Measurements from ENCODE around the gene MICOS13. TPM values are rescaled to one million over a fixed set of nuclear protein-coding genes. Genes with fewer than 3 reads are reported as not detected.

MICOS13 gene, protein sequence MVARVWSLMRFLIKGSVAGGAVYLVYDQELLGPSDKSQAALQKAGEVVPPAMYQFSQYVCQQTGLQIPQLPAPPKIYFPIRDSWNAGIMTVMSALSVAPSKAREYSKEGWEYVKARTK
- 65.2 and 67.8 TPM in 2 replicates for polyA plus RNA-seq (2011; rRNA removed)
- 11.5 and 19.8 TPM in 2 replicates for polyA minus RNA-seq (2011; rRNA and poly(A)+ RNA removed)

DNA sequence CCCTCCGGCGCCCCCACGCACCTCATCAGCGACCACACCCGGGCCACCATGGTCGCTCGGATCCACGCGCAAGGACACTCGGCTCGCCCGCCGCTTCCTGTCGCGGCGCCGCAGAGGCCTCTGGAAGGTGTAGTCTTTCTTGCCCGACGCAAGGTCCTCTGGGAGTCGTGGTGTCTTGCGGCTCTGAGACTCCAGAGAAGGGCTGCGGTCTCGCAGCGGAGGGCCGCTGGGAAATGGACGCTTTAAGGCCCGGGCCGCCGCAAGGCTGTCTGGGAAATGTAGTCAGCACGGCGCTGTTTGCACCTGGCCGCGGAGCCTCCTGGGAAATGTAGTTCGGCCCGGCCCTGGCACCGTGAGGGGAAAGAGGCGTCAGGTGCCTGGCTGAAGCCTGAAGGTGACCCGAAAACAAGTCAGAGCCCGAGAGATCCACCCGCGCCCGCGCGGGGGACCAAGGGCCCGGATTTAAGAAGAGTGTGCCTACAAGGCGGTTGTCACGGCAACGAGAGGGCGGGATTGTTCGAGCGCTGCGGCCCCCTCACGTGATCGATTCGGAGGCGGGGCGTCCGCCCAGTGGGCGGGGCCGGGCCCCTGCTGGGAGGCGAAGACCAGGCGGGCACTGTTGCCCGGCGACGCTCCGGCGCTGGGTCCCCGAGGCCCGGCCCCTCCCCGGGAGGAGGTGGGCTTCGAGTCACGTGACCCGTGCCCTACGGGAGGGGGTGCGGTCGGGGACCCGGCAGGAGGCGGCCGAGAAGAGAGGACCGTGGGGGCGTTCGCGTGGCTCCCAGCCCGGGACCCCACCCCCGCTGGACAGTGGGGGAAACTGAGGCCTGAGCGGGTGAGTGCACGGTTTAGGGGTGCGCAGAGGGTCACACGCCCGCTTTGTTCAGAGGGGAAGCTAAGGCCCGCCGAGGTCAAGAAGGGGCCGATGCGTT is at the start of gene MICOS13, which contains the start of gene HSD11B1L:
Gene MICOS13 (minus strand): TSS at position 80 of the 932 bp plus-strand sequence. CDS start 30 bp downstream, at position 50.
Gene HSD11B1L (plus strand): TSS at position 591 of the 932 bp plus-strand sequence. CDS start 3,806 bp downstream, outside the sequence.
- peak; percentile 96 for DNase-seq (ENCODE audit: low read depth)
- ChIA-PET CTCF (interaction anchor here (1.0 to 1.6 kb wide), 2 partner anchors 9 kb away, joined by 3 to 8 read pairs; partner anchors contain the start of gene RPL36), POLR2A (no interaction called here)

GRCh38 chr19:5727453-5728050 is 47.2 kb upstream of the MICOS13 start:
- no peaks in the 10 kb centered on the region; the same call in 1 of the 2 replicates for H3K27me3 ChIP-seq (ENCODE audit: control insufficient read depth, insufficient read depth, low read length)
- CTCF ChIA-PET: interaction anchor here (1.1 kb wide), 1 partner anchor 67 kb away, joined by 3 read pairs; no protein-coding TSS in a partner anchor
- no peak for DNase-seq (ENCODE audit: low read depth)
- TF ChIP-seq, protein P1, sequence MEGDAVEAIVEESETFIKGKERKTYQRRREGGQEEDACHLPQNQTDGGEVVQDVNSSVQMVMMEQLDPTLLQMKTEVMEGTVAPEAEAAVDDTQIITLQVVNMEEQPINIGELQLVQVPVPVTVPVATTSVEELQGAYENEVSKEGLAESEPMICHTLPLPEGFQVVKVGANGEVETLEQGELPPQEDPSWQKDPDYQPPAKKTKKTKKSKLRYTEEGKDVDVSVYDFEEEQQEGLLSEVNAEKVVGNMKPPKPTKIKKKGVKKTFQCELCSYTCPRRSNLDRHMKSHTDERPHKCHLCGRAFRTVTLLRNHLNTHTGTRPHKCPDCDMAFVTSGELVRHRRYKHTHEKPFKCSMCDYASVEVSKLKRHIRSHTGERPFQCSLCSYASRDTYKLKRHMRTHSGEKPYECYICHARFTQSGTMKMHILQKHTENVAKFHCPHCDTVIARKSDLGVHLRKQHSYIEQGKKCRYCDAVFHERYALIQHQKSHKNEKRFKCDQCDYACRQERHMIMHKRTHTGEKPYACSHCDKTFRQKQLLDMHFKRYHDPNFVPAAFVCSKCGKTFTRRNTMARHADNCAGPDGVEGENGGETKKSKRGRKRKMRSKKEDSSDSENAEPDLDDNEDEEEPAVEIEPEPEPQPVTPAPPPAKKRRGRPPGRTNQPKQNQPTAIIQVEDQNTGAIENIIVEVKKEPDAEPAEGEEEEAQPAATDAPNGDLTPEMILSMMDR (IDR thresholded peaks at IDR 0.05; ENCODE audit: insufficient read depth, low read depth, low read length): no peak
- H3K36me3 ChIP-seq (ENCODE audit: control insufficient read depth, insufficient read depth, low read length): no peaks in the 10 kb centered on the region
- POLR2A ChIA-PET: no interaction called here
- H3K4me3 ChIP-seq (ENCODE audit: low read depth, low read length): no peak overlapping the region

More for the DNA sequence above, at the start of gene MICOS13, which contains the start of gene HSD11B1L:
- TF ChIP-seq, protein P1 (IDR thresholded peaks at IDR 0.05; ENCODE audit: insufficient read depth, low read depth, low read length): no peak
- Histone ChIP-seq H3K27me3 (ENCODE audit: control insufficient read depth, insufficient read depth, low read length) (no peaks in the 10 kb centered on the region), H3K36me3 (ENCODE audit: control insufficient read depth, insufficient read depth, low read length) (peaks cover 5% of the 10 kb centered on the region), H3K4me3 (ENCODE audit: low read depth, low read length) (peak within 1 kb of the TSS; percentile 84)

- POLR2A ChIA-PET: interaction anchor here (0.5 to 0.7 kb wide), 4 partner anchors 29 to 77 kb away, joined by 3 to 4 read pairs (median 4); partner anchors contain the start of gene DUS3L
- no peaks in the 10 kb centered on the region for H3K36me3 ChIP-seq (ENCODE audit: control insufficient read depth, insufficient read depth, low read length)
- TF ChIP-seq, protein P1 (IDR thresholded peaks at IDR 0.05; ENCODE audit: insufficient read depth, low read depth, low read length): peak; percentile 97
- no peaks in the 10 kb centered on the region for H3K27me3 ChIP-seq (ENCODE audit: control insufficient read depth, insufficient read depth, low read length)
- peak within 1 kb of the TSS; percentile 94 for H3K4me3 ChIP-seq (ENCODE audit: low read depth, low read length)
- DNase-seq (ENCODE audit: low read depth): peak; percentile 89
- CTCF ChIA-PET: interaction anchor here (0.6 to 2.3 kb wide), 16 partner anchors 9 to 118 kb away, joined by 3 to 12 read pairs (median 4); partner anchors contain the start of gene RPL36
Measured at GRCh38 chr19:5719961-5720790, 39.9 kb upstream of the MICOS13 start, which contains the start of the genes CATSPERD and LONP1. Gene CATSPERD (plus strand): TSS chr19:5720637. CDS start chr19:5720738, 101 bp downstream. Gene LONP1 (minus strand): TSS chr19:5720146. CDS start chr19:5720132, 14 bp downstream.

DNA sequence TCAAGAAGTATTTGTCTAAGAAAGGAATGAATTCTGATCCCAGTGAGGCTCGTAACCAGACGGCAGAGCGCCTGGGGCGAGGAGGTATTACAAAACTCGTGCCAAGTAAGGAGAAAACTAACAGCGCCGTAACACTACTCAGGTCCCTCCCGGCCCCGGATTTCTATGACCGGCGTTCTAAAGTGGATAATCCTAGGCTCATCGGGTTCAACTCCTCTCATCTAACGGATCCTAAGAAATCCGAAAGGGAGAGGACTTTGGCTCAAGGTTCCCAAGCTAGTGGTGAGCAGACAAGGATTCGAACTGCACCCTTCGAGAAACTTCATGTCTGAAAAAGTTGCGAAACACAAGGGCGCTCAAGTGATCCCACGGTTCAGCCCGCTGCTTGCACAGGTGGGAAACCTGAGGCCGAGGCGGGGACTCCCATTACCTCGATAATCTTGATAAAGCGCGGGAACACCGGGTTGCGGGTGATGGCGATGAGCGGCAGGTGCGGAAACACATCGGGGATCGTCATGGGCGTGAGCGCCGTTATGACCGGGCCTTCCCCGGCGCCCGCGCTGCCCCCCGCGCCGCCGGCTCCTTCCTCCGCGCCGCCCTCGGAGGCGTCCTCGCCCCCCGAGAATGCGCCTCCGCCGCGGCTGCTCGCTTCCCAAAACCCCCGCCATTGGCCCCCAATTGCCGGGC is 39.1 kb upstream of the MICOS13 start:
- ChIA-PET CTCF (interaction anchor here (0.7 to 2.9 kb wide), 12 partner anchors 12 to 76 kb away, joined by 3 to 12 read pairs (median 6); partner anchors contain the start of gene RPL36), POLR2A (no interaction called here)
- Histone ChIP-seq H3K36me3 (ENCODE audit: control insufficient read depth, insufficient read depth, low read length) (no peaks in the 10 kb centered on the region), H3K4me3 (ENCODE audit: low read depth, low read length) (peak overlapping the region; percentile 94), H3K27me3 (ENCODE audit: control insufficient read depth, insufficient read depth, low read length) (no peaks in the 10 kb centered on the region)
- TF ChIP-seq, protein P1 (IDR thresholded peaks at IDR 0.05; ENCODE audit: insufficient read depth, low read depth, low read length): no peak
- DNase-seq (ENCODE audit: low read depth): no peak

All from BJ (cell line).